SU-DHL-6 (cell line): ENCODE results near the gene RNF180.

Experiments used
- CTCF ChIP-seq: fragments of 200-600 bp; sonication (generic); IDR thresholded peaks from one replicate; pipeline ENCODE4 v1.5.1; 2017; ENCODE audit warnings: antibody characterized with exemption, mild to moderate bottlenecking, low read length, moderate library complexity; ENCODE audit not compliant: insufficient read depth, poor library complexity, severe bottlenecking
- EZH2phosphoT487 ChIP-seq: fragments of 200-600 bp; sonication (generic), shearing (Covaris generic); conservative IDR thresholded peaks from 2 replicates; pipeline ENCODE4 v1.6.1; 2018; ENCODE audit warnings: mild to moderate bottlenecking, antibody characterized with exemption, low read length, moderate library complexity, mixed read lengths

DNA sequence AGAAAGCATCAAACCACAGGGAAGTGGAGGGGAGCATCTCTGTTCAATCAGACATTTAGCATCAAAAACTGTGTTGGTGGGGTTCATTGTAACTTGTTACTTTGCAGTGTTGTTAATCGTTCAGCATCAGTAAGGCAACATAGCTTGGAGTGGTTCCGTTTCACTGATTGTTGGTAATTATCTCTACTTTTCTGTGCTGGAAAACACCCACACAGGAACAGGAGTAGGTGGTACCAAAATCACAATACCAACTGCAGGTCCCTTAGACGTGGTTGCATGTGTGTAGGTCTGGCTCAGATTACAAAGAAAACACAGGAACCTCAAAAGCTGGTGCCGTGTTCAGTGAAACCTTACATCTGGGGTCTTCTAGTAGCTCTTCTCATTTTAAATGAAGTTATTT, 146.8 kb downstream of the RNF180 start:
- TF ChIP-seq CTCF (no peak), EZH2phosphoT487 (no peak)
